NB4 (cell line): Measurements from ENCODE around the gene DCN.

Experiments
- DNase-seq: peaks from one replicate; pipeline ENCODE4 v3.0.0; 2010; ENCODE audit warnings: low read depth
- H3K4me3 ChIP-seq: one replicate; pipeline ENCODE4 v1.5.1; 2011; ENCODE audit warnings: mild to moderate bottlenecking, low read depth, low read length, moderate library complexity
- MYC ChIP-seq: IDR thresholded peaks from 2 replicates; pipeline ENCODE4 v1.6.1; 2011; ENCODE audit warnings: low read depth, low read length
- POLR2A ChIP-seq: IDR thresholded peaks from 2 replicates; pipeline ENCODE4 v1.6.1; 2011; ENCODE audit warnings: mild to moderate bottlenecking; ENCODE audit not compliant: insufficient read length; ENCODE audit errors: extremely low read depth
- TF ChIP-seq, protein P1 (sequence below): IDR thresholded peaks from one replicate; pipeline ENCODE4 v1.5.1; 2012; ENCODE audit warnings: low read depth, low read length
- TF ChIP-seq, protein P2 (sequence below): IDR thresholded peaks from 2 replicates; pipeline ENCODE4 v1.6.1; 2011; ENCODE audit warnings: low read depth, low read length

Gene DCN

DNA sequence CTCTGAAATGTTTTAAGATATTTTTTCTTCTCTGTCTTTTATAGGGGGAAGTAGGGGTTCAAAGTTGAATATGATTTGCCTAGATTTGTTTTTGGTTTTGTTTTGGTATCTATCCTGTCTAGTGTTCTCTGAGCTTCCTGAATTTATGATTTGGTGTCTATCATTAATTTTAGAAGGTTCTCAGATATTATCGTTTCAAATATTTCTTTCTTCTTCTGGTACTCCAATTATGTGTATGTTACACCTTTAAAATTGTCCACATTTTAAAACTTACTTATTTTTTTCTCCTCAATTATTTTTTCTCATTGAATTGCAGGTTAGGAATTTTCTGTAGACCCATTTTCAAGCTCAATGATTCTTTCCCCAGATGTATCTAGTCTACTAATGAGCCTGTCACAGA, 13.8 kb upstream of the DCN start:
- DNase-seq = no peak
- no peak for TF ChIP-seq POLR2A
- TF ChIP-seq, protein P1, sequence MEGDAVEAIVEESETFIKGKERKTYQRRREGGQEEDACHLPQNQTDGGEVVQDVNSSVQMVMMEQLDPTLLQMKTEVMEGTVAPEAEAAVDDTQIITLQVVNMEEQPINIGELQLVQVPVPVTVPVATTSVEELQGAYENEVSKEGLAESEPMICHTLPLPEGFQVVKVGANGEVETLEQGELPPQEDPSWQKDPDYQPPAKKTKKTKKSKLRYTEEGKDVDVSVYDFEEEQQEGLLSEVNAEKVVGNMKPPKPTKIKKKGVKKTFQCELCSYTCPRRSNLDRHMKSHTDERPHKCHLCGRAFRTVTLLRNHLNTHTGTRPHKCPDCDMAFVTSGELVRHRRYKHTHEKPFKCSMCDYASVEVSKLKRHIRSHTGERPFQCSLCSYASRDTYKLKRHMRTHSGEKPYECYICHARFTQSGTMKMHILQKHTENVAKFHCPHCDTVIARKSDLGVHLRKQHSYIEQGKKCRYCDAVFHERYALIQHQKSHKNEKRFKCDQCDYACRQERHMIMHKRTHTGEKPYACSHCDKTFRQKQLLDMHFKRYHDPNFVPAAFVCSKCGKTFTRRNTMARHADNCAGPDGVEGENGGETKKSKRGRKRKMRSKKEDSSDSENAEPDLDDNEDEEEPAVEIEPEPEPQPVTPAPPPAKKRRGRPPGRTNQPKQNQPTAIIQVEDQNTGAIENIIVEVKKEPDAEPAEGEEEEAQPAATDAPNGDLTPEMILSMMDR = no peak
- TF ChIP-seq MYC = no peak
- TF ChIP-seq, protein P2, sequence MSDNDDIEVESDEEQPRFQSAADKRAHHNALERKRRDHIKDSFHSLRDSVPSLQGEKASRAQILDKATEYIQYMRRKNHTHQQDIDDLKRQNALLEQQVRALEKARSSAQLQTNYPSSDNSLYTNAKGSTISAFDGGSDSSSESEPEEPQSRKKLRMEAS = no peak
- H3K4me3 ChIP-seq = no peak overlapping the region

DNA sequence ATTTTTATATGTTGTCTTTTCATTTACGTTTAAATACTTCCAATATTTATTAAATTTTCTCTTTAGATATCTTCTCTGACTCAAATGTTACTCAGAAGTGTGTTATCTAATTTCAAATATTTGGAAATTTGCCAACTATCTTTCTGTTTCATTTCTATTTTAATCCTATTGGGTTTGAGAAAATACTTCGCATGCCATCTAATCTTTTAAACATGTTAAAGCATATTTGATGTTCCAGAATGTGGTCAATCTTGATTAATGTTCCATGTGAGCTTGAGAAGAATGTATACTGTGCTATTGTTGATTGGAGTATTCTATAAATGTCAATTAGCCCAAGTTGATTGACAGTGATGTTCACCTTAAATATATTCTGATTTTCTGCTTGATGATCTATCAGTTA, 11.9 kb upstream of the DCN start:
- H3K4me3 ChIP-seq = no peak overlapping the region
- no peak for DNase-seq
- TF ChIP-seq MYC (no peak), POLR2A (no peak)
- TF ChIP-seq, protein P2 = no peak
- TF ChIP-seq, protein P1 = no peak

DNA sequence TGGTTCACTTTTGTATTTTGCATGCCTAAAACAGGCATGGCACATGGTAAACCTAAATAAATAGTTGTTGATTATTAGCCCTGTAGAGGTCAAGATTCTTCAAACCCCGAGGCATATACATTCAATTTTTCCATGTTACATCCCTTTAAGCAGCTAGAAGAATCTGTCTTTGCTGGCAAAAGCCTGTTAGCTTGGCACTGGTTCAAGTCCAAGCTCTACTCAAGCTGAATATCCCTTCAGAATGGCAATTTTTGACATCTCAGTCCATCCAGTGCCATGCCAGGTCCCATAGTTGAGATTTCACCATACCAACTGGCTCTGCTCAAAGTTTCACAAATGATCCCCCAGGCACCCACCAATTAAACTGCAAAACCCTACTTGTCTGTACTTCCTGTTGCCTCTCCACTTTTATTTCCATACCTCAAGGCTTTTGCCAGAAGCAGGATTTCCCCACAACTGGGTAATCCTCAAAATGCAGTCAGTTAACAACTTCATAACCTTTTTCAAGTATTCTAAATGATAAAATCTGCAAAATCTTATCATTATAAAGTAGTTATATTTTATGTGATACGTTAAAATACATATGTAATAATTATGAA, 9.0 kb upstream of the DCN start:
- no peak overlapping the region for H3K4me3 ChIP-seq
- TF ChIP-seq, protein P1 = no peak
- TF ChIP-seq, protein P2 = no peak
- TF ChIP-seq POLR2A = no peak
- no peak for TF ChIP-seq MYC
- DNase-seq = no peak

DNA sequence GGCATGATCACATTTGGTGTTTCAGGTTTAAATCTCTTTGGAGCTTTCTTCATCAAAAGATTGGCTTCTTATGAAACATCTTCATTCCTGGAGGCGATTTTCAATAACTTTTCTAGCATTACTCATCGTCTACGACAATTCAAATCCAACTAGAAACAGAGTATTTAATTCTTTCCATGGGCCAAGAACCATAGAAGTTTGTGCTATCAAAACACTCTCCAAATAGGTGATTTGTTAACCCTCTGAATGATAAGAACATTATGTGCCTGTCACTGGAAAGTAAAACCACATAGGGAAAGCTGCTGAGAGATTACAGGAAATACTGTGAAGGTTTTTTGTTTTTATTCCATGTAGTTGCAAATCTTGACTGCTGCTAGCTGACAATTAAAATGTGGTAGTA, 6.9 kb upstream of the DCN start:
- H3K4me3 ChIP-seq = no peak overlapping the region
- TF ChIP-seq, protein P1 = no peak
- TF ChIP-seq, protein P2 = no peak
- TF ChIP-seq POLR2A (no peak), MYC (no peak)
- DNase-seq = no peak

DNA sequence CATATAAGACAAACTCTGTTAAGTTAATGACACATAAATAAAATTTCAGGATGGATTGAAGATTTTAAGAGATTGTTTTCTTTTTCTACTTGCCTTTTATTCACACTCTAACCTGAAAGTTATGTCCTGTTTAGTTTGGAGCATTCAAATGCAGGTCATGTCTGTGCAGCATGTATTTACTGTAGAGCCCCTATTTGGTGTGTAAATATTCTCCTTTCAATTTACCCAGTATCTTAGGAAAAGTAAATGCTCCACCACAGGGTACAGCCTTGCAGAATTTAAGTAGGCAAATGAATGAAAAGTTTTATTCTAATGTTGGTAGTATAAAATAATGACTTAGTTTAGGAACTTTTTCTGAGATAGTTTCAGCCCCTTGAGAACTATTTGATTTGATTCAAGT, 6.2 kb upstream of the DCN start:
- no peak overlapping the region for H3K4me3 ChIP-seq
- TF ChIP-seq, protein P2 = no peak
- TF ChIP-seq POLR2A = no peak
- TF ChIP-seq, protein P1 = no peak
- no peak for TF ChIP-seq MYC
- no peak for DNase-seq
